Ovary (tissue), 9 donors: ENCODE data around the gene CCDC184. TPM values are rescaled to one million over a fixed set of nuclear protein-coding genes. Genes with fewer than 3 reads are reported as not detected.
"Not testable (repeated sequence)": the region's sequence is repeated elsewhere in the genome, so short reads cannot be mapped to it uniquely, and the experiment has no call there.

ENCODE experiments used
- DNase-seq, 5 donors: peaks; one replicate each; pipeline ENCODE4 v3.0.0-alpha.2; 2019 to 2020
- H3K27ac ChIP-seq, 2 donors: fragments of 200-600 bp; one replicate each; pipeline versions ENCODE4 v1.5.1 to v1.8.0; 2019 to 2022
- H3K27me3 ChIP-seq: fragments of 200-600 bp; one replicate; pipeline ENCODE4 v1.8.0; 2022
- H3K36me3 ChIP-seq: fragments of 200-600 bp; sonication (generic); one replicate; pipeline ENCODE4 v1.5.1; 2019
- H3K4me1 ChIP-seq: one replicate; pipeline ENCODE4 v1.8.1; 2013; ENCODE audit warnings: mild to moderate bottlenecking, moderate library complexity; ENCODE audit not compliant: insufficient read depth
- H3K4me3 ChIP-seq: fragments of 200-600 bp; sonication (generic); one replicate; pipeline ENCODE4 v1.5.1; 2017
- H3K9me3 ChIP-seq, 2 donors: fragments of 200-600 bp in 1 of 2; sonication (generic) in 1 of 2; one replicate each; pipeline versions ENCODE4 v1.5.1 to v1.8.1; 2013 to 2019; ENCODE audit warnings: mild to moderate bottlenecking in 1 of 2, moderate library complexity in 1 of 2
- CTCF ChIP-seq, 3 donors: fragments of 450-650 bp in 2 of 3; fragments of 200-600 bp in 1 of 3; IDR thresholded peaks; one replicate each; pipeline versions ENCODE4 v1.5.1 to v1.8.0; 2016 to 2022; ENCODE audit warnings: antibody characterized with exemption in 3 of 3, mild to moderate bottlenecking in 1 of 3
- EP300 ChIP-seq: sonication (generic); formaldehyde crosslinking; IDR thresholded peaks from one replicate; pipeline ENCODE4 v1.6.1; 2017; ENCODE audit warnings: antibody characterized with exemption
- POLR2A ChIP-seq: fragments of 450-650 bp; IDR thresholded peaks from one replicate; pipeline ENCODE4 v1.6.1; 2017; ENCODE audit warnings: antibody characterized with exemption, mild to moderate bottlenecking, moderate library complexity
- WGBS, 3 donors: extraction: QIAGEN DNeasy Blood & Tissue Kit in 1 of 3; methylation state at CpG; one replicate each; pipeline versions ENCODE4 v1.1.5 to v1.1.7; 2013 to 2017; 5-methylcytosine and 5-hydroxymethylcytosine counted together
- intact Hi-C, 4 donors: fragments of 100-400 bp; cut with DNase I; formaldehyde crosslinking; loops; one replicate each; pipeline versions ENCODE4 v1.11.0 to v1.15.1; 2022 to 2023
- polyA plus RNA-seq, 2 donors: library from polyadenylated mRNA; stranded (reverse); fragments of 200-250 nt in 1 of 2; fragments of 350-450 nt in 1 of 2; fragmentation: Illumina TruSeq in 1 of 2; extraction: RNeasy Lipid Tissue Mini Kit (QIAGEN cat#74804) in 1 of 2; gene quantifications; one replicate each; pipeline ENCODE4 v1.2.3, GENCODE V29; 2013 to 2014
- total RNA-seq, 7 donors: library from RNA; depleted of rRNA in 2 of 7; stranded (reverse); fragments of >200 nt in 2 of 7; fragmentation: NEBNext Ultra II Directional in 3 of 7; extraction: Animal tissue kit (Norgen Biotek cat#: 25700) in 3 of 7; gene quantifications; one replicate each; pipeline versions ENCODE4 v1.1.0 to v1.2.4, GENCODE V29; 2016 to 2023
- donor health status: DM: no; HTN: no; CAD: no; lungs with moderate emphysema.
- donor health status: DM: no; HTN: no; CAD: no.
- donor health status: Bipolar disorder and iron deficiency.
- donor health status: DM: yes; HTN: yes; CAD: no.
- donor health status: DM: no; HTN: no; CAD: no.
- donor health status: DM: yes; HTN: yes; CAD: no.

Gene CCDC184
- total and polyA plus RNA-seq, 9 donors: 3.4 to 16.6 (median 6.0) TPM

- H3K4me1 ChIP-seq: peaks cover 5% of the 10 kb centered on the region
- DNase-seq: no peak
- WGBS, 3 donors: 86 to 87% (median 87%) methylated on average over 4 of the region's 4 CpGs
- H3K4me3 ChIP-seq: no peak within 1 kb of the TSS
- H3K27me3 ChIP-seq: no peaks in the 10 kb centered on the region
- intact Hi-C loops: loop anchor here in 1 of 4 donors (10.0 kb wide), 1 partner anchor 142 kb away; no protein-coding TSS in a partner anchor
- H3K9me3 ChIP-seq: no peaks in the 10 kb centered on the region
- no peak within 1 kb of the TSS for H3K27ac ChIP-seq
- H3K36me3 ChIP-seq: no peaks in the 10 kb centered on the region
- TF ChIP-seq CTCF (IDR thresholded peaks at IDR 0.05) (no peak), EP300 (no peak), POLR2A (no peak)
Measured at GRCh38 chr12:48203192-48203591, 19.7 kb downstream of the CCDC184 start, which contains the start of gene OR10AD1. Gene OR10AD1 (minus strand): TSS chr12:48203292. CDS start chr12:48203292, 0 bp downstream.

GRCh38 chr12:48209495-48209894, 26.1 kb downstream of the CCDC184 start:
- H3K9me3 ChIP-seq, H3K36me3 ChIP-seq, H3K4me1 ChIP-seq, H3K27ac ChIP-seq, H3K27me3 ChIP-seq, DNase-seq, H3K4me3 ChIP-seq: not testable (repeated sequence)
- WGBS, 3 donors: 91 to 100% (median 96%) methylated on average over 1 to 2 of the region's 2 CpGs
- intact Hi-C loops: loop anchor here in 1 of 4 donors (10.0 kb wide), 1 partner anchor 135 kb away; no protein-coding TSS in a partner anchor

- H3K4me3 ChIP-seq: no peak overlapping the region
- no peak for DNase-seq
- no peaks in the 10 kb centered on the region for H3K36me3 ChIP-seq
- H3K4me1 ChIP-seq: no peaks in the 10 kb centered on the region
- no peak overlapping the region for H3K27ac ChIP-seq
- no peak for TF ChIP-seq CTCF (IDR thresholded peaks at IDR 0.05)
- no peak for TF ChIP-seq POLR2A
- no peak for TF ChIP-seq EP300
- intact Hi-C loops: no loop called here
- no peaks in the 10 kb centered on the region for H3K27me3 ChIP-seq
- H3K9me3 ChIP-seq: no peaks in the 10 kb centered on the region
Measured at GRCh38 chr12:48216785-48217184, 33.3 kb downstream of the CCDC184 start.

GRCh38 chr12:48219631-48220030, 36.2 kb downstream of the CCDC184 start:
- intact Hi-C loops: no loop called here
- Histone ChIP-seq H3K9me3 (no peaks in the 10 kb centered on the region), H3K4me1 (no peaks in the 10 kb centered on the region), H3K27ac (no peak overlapping the region), H3K4me3 (no peak overlapping the region), H3K36me3 (no peaks in the 10 kb centered on the region), H3K27me3 (no peaks in the 10 kb centered on the region)
- DNase-seq: no peak
- WGBS, 3 donors: 76 to 85% (median 83%) methylated on average over 1 of the region's 1 CpG
- no peak for TF ChIP-seq CTCF (IDR thresholded peaks at IDR 0.05)
- TF ChIP-seq POLR2A: no peak
- no peak for TF ChIP-seq EP300

GRCh38 chr12:48220701-48221100, 37.3 kb downstream of the CCDC184 start:
- TF ChIP-seq EP300 (no peak), POLR2A (no peak), CTCF (IDR thresholded peaks at IDR 0.05) (no peak)
- 92 to 97% (median 93%) methylated on average over 1 of the region's 1 CpG for WGBS, 3 donors
- intact Hi-C loops: no loop called here
- no peak overlapping the region for H3K27ac ChIP-seq
- H3K36me3 ChIP-seq: no peaks in the 10 kb centered on the region
- H3K27me3 ChIP-seq: no peaks in the 10 kb centered on the region
- no peak for DNase-seq
- H3K4me3 ChIP-seq: no peak overlapping the region
- no peaks in the 10 kb centered on the region for H3K4me1 ChIP-seq
- H3K9me3 ChIP-seq: no peaks in the 10 kb centered on the region
